OCI-M2 (cell line): ENCODE measurements around the gene KDM4C.

ENCODE experiments used
- DNase-seq: peaks from one replicate; lab custom pipeline; 2025; ENCODE audit not compliant: unreplicated experiment; lab: John Stamatoyannopoulos, UW

KDM4C gene

GRCh38 chr9:6900440-6900883, 142.7 kb downstream of the KDM4C start:
- no peak for DNase-seq

GRCh38 chr9:6901180-6901579, 143.4 kb downstream of the KDM4C start:
- no peak for DNase-seq

GRCh38 chr9:6902423-6902822, 144.7 kb downstream of the KDM4C start:
- DNase-seq = no peak

DNA sequence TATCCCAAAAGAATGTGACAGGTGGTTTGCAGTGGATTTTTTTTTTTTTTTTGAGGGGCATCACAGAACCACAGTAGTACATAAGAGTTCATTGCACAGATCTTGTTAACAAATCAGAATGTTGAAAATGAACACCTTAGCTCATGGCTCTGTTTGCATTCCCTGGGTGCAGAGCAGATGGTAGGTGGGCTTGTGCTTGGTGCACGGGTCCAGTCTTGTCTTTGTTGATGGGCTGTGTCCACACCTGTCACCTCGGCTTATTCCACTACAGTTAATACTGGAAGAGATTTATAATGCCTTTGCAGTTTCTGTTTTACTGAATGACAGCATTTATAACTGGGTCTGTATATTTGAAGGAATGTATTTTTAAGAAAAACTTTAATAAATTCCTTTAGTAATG, 146.6 kb downstream of the KDM4C start:
- DNase-seq = no peak

GRCh38 chr9:6905850-6906375, 148.1 kb downstream of the KDM4C start:
- no peak for DNase-seq

DNA sequence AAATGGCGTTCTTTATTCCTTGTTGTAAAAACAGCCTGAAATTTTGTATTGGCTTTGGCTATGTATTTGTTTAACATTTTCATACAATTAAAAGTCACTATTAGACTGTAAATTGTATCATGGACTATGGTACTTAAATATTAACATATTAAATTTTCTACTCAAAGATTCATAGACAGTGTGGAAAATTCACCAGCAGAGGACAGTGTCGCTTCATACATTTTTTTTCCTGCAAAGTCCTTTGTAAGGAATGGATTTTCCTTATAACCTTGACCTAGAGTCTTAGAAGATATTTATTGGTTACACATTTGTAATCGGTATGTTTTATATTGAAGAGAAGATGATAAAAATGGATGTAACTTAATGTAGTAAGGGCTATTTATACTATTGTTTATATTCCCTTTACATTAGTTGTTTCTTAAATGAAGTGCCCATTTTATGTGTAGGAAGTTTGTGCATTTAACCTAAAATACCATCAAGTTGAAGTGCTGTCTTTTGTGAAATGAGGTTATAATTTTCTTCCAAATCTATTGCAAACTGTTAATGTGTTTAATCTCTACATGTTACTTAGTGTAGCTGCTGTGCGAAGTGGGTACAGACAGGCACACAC, 150.1 kb downstream of the KDM4C start:
- no peak for DNase-seq

- DNase-seq = no peak
Observed at GRCh38 chr9:6909181-6909580, 151.4 kb downstream of the KDM4C start.

DNA sequence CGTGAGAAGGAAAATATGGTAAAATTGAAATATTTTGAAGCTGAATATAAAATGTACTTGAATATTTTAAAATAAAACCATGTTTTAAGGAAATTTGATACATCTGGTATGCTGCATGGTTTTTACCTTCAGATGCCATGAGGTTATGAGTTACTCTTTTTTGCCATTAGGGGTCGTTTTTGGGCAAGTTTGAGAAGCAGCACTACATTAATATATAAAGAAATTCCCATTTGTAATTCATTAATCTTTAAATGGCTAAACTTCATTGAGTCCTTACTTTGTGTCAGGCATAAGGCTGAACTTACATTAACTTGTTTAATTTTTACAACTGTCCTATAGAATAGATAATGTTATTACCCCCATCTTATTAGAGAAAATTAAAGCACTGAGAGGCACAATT, 152.3 kb downstream of the KDM4C start:
- DNase-seq = no peak

DNA sequence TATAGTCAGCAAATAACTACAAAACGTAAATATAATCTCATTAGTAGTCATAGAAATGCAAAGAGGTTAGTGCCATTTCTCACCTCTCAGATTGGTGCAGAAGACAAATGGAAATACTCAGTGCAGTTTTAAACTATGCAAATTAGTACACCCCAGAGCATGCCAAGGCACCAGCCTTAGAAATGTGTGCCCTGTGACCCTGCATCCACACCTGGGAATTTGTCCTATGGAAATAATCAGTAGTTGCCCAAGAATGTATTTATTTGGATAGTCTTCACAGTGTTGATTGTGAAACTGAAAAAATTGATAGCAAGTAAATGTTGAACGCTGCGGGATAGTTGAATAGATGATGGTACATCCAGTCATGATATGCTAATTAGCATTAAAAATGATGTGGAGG, 152.7 kb downstream of the KDM4C start:
- DNase-seq = no peak

GRCh38 chr9:6911901-6912638, 154.3 kb downstream of the KDM4C start:
- DNase-seq = no peak

DNA sequence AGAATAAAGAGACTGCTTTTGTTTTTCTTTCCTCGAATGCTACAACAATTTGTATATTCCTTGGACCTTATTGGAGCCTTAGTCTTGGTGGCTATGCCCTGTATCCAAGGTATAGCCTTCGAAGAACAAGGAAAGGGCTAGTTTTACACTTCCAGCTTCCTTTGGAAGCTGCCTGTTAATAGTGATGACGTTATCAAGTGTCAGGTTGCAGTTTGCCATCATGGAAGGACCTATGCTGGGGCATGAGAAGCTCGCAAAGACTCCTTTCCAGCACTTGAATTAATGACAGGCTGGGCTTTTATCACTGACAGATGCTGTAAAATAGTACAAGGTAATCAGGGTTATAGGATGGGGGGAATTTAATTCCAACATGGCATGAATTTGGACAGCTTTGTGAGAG, 157.9 kb downstream of the KDM4C start:
- DNase-seq = no peak

GRCh38 chr9:6917162-6917561, 159.4 kb downstream of the KDM4C start:
- no peak for DNase-seq

DNA sequence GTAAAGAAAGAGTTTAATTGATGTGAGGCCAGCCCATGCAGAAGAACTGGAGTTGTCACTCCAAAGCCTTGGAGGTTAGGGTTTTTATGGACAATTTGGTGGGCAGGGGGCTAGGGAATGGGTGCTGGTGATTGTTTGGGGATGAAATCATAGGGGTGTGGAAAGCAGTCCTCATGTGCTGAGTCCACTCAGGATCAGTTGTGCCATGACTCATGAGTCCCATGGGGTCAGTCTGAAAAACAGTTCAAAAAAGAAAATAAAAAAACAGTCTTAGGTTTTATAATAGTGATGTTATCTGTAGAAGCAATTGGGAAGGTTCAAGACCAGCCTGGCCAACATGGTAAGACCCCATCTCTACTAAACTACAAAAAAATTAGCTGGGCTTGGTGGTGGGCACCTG, 162.3 kb downstream of the KDM4C start:
- DNase-seq = no peak

DNA sequence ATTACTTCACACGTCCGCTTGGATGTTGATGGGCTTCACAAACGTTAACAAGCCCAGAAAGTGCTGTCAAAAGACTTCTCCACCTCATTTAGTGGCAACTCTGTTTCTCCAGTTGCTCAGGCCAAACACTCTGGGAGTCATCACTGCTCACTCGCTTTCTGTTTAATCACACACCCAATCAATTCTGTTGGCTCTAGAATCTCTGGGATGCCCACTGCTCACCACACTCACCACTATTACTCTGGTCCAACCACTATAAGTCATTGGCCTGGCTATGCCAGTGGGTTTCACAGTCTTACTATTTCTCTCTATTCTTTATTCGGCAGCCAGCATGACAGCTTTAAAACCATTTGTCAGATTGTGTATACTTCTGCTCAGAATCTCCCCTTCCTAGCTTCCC, 163.5 kb downstream of the KDM4C start:
- no peak for DNase-seq

DNA sequence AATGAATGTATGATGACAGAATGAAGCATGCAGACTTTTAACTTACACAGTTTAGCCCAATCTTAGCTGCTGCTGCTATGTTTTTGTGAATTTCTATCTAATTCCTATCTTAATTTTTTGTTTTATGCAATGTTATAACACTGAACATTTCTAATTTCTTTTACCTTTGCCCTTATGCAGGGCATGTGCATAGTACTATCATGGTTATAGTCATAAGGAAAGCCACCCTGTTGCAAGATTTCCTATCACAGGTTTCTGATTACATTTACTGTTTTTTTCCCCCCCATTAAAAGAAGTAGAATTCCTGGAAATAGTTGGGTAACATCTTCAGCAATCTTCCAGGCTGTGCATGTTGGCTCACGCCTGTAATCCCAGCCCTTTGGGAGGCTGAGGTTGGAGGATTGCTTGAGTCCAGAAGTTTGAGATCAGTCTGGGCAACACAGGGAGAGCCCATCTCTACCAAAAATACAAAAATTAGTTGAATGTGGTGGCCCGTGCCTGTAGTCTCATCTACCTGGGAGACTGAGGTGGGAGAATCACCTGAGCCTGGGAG, 164.4 kb downstream of the KDM4C start:
- no peak for DNase-seq

DNA sequence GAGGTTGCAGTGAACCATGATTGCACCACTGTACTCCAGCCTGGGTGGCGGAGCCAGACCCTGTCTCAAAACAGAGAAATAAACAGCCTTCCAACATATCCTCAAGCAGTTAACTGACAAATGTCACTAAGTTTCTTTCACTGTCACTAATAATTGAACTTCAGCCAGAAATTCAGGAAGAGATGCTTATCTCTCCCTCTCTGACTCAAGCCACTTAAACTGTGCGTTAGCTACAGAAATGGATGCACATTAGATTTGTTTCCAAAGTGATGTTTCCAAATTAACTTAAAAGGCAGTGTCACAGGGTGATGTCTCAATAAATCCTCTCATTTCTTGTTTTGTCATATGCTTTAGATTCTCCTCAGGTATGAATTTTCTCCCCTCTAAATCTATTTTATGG, 164.9 kb downstream of the KDM4C start:
- no peak for DNase-seq

DNA sequence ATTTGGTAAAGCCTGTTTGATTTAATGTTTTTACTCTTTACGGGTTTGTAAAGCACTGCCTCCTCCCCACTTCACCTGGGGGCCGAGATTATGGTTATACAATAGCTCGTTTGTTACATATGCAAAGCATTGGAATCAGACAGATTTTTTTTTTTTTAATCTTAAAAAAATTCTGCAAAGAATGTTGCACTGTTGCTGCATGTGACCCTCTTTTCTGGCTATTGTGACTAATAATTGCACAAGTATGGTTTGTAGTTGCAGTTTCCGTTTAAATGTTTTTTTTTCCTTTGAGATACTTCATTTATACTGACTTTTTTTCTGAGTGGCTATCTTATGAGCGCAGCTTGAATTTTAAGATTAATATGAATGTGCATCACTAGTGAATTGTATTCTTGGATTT, 165.3 kb downstream of the KDM4C start:
- DNase-seq = no peak

DNA sequence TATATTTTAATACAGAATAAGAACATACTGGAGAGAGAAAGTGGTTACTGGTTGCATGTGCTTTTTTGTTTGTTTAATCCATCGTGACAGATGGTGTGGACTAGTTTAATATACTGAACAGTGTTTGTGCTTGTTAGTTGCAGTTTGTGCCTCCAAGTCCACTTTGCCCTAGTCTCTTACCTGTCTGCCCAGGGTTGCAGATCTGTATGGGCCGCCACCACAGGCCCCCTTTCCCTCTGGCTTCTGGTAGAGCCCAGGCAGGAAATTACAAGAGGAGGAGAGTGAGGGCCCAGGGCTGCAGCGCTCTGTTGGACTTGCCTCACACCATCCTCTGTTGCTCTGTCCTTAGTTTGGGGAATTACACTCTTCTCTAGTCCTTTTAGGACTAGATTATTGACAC, 166.4 kb downstream of the KDM4C start:
- no peak for DNase-seq

- no peak for DNase-seq
Observed at GRCh38 chr9:6924988-6925563, 167.3 kb downstream of the KDM4C start.

- DNase-seq = no peak
Observed at GRCh38 chr9:6925836-6926235, 168.1 kb downstream of the KDM4C start.

GRCh38 chr9:6926436-6926835, 168.7 kb downstream of the KDM4C start:
- DNase-seq = no peak

DNA sequence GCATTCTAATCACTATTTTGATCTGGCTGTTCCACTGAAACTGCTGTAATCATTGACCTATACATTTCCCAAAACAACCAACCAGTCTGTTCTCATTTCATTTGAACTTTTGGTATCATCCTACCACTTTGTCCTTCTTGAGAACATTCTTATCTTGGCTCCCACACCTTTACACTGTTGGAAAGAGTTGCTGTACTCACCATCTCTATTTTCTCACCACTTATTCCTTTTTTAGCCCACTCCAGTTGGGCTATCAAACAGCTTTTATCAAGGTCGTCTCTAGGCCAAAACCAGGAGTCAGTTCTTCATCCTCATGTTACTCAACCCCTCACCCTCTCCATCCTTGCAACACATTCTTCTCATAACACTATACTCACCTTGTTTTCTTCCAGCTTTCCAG, 170.1 kb downstream of the KDM4C start:
- no peak for DNase-seq
